Astrocyte (in vitro differentiated cells and primary cell): Measurements from ENCODE around the gene FARS2. TPM values are rescaled to one million over a fixed set of nuclear protein-coding genes. Genes with fewer than 3 reads are reported as not detected.
A peak's percentile ranks its signal among the peaks of the same experiment; 100 is the strongest.

Source experiments
- DNase-seq: peaks from one replicate; pipeline ENCODE4 v3.0.0-alpha.2; 2010; ENCODE audit warnings: low read depth
- FAIRE-seq: peaks from 2 replicates; lab custom pipeline; 2011; peaks lifted over from hg19 to GRCh38; lab: Jason Lieb, UNC
- H2AFZ ChIP-seq: 2 replicates; pipeline ENCODE4 v1.6.0; 2012; ENCODE audit warnings: low read depth, low read length, inconsistent platforms
- H3K27ac ChIP-seq: 2 replicates; pipeline ENCODE4 v1.5.1; 2011; ENCODE audit warnings: low read depth, low read length, inconsistent platforms
- H3K27me3 ChIP-seq: 2 replicates; pipeline ENCODE4 v1.6.0; 2011; ENCODE audit warnings: low read length, inconsistent platforms; ENCODE audit not compliant: insufficient read depth
- H3K36me3 ChIP-seq: 2 replicates; pipeline ENCODE4 v1.5.1; 2011; ENCODE audit warnings: low read length, inconsistent platforms; ENCODE audit not compliant: insufficient read depth
- H3K4me1 ChIP-seq: 2 replicates; pipeline ENCODE4 v1.5.1; 2011; ENCODE audit warnings: low read length, inconsistent platforms; ENCODE audit not compliant: insufficient read depth
- H3K4me2 ChIP-seq: 2 replicates; pipeline ENCODE4 v1.6.0; 2012; ENCODE audit warnings: low read length, inconsistent platforms
- H3K4me3 ChIP-seq: 2 replicates; pipeline ENCODE4 v1.5.1; 2011; ENCODE audit warnings: low read depth, mild to moderate bottlenecking, low read length, inconsistent platforms; ENCODE audit not compliant: insufficient read depth
- H3K79me2 ChIP-seq: 2 replicates; pipeline ENCODE4 v1.6.0; 2012; ENCODE audit warnings: mild to moderate bottlenecking, low read length, inconsistent platforms; ENCODE audit not compliant: insufficient read depth
- H3K9ac ChIP-seq: 2 replicates; pipeline ENCODE4 v1.6.0; 2012; ENCODE audit warnings: mild to moderate bottlenecking, low read length, inconsistent platforms
- H3K9me3 ChIP-seq: 2 replicates; pipeline ENCODE4 v1.5.1; 2012; ENCODE audit warnings: low read depth, mild to moderate bottlenecking, low read length, inconsistent platforms; ENCODE audit not compliant: insufficient read depth
- H4K20me1 ChIP-seq: 2 replicates; pipeline ENCODE4 v1.6.0; 2012; ENCODE audit warnings: low read length, inconsistent platforms; ENCODE audit not compliant: insufficient read depth
- H3K27ac Mint-ChIP-seq: one replicate; pipeline ENCODE4 v1.8.0; 2021; ENCODE audit warnings: mild to moderate bottlenecking, mixed read lengths; ENCODE audit not compliant: unreplicated experiment
- H3K27me3 Mint-ChIP-seq: one replicate; pipeline ENCODE4 v1.8.0; 2021; ENCODE audit warnings: low read depth, mixed read lengths; ENCODE audit not compliant: unreplicated experiment
- H3K36me3 Mint-ChIP-seq: one replicate; pipeline ENCODE4 v1.8.0; 2021; ENCODE audit warnings: low read depth, mixed read lengths; ENCODE audit not compliant: unreplicated experiment
- H3K4me1 Mint-ChIP-seq: one replicate; pipeline ENCODE4 v1.8.0; 2021; ENCODE audit warnings: low read depth, mixed read lengths; ENCODE audit not compliant: unreplicated experiment
- H3K4me3 Mint-ChIP-seq: one replicate; pipeline ENCODE4 v1.8.0; 2021; ENCODE audit warnings: mild to moderate bottlenecking, moderate library complexity, mixed read lengths; ENCODE audit not compliant: unreplicated experiment
- H3K9me3 Mint-ChIP-seq: one replicate; pipeline ENCODE4 v1.8.0; 2021; ENCODE audit warnings: mild to moderate bottlenecking, mixed read lengths; ENCODE audit not compliant: unreplicated experiment
- EZH2 ChIP-seq: IDR thresholded peaks from 2 replicates; pipeline ENCODE4 v1.6.1; 2012; ENCODE audit warnings: mild to moderate bottlenecking, low read length, inconsistent platforms; ENCODE audit not compliant: insufficient read depth
- total RNA-seq: library from RNA; stranded (reverse); gene quantifications from 2 replicates; pipeline ENCODE4 v1.2.1, GENCODE V29; 2021
- TF ChIP-seq, protein P1 (sequence below): IDR thresholded peaks from 2 replicates; pipeline ENCODE4 v1.5.1; 2011; ENCODE audit warnings: low read depth, mild to moderate bottlenecking, inconsistent platforms, low read length, moderate library complexity; ENCODE audit not compliant: insufficient read depth

Gene FARS2
- total RNA-seq, 1 donor from 2014 or later: 13.3 TPM

DNA sequence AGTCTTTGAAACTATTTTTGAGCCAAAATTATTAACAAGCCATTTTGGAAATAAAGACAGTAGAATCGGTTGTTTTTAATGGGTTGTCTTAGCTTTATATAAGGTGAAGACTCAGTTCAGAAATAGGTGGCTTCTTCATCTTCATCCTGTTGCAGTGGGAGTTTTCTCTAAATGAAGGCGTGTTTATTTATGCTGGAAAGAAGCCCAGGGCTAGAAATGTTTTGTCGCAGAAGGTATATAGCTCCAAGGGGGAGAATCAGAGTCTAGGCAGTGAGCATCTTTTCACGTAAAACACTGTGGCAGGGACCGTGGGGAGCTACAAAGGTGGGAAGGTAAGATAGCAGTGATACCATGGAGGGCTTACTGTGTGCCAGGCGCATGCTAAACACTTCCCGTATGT is 34.3 kb downstream of the FARS2 start:
- no peak overlapping the region for H3K4me3 ChIP-seq
- peaks cover 39% of the 10 kb centered on the region for H4K20me1 ChIP-seq
- Mint-ChIP-seq H3K4me1 (peaks cover 2% of the 10 kb centered on the region), H3K9me3 (no peaks in the 10 kb centered on the region), H3K36me3 (no peaks in the 10 kb centered on the region), H3K27ac (no peak overlapping the region), H3K4me3 (no peak overlapping the region), H3K27me3 (no peaks in the 10 kb centered on the region)
- H3K27ac ChIP-seq: no peak overlapping the region
- H3K36me3 ChIP-seq: no peaks in the 10 kb centered on the region
- H3K4me2 ChIP-seq: no peak overlapping the region
- no peaks in the 10 kb centered on the region for H3K27me3 ChIP-seq
- DNase-seq (peak; percentile 36), FAIRE-seq (no peak)
- no peak overlapping the region for H3K9ac ChIP-seq
- no peak overlapping the region for H2AFZ ChIP-seq
- H3K79me2 ChIP-seq: peaks cover 18% of the 10 kb centered on the region
- no peaks in the 10 kb centered on the region for H3K9me3 ChIP-seq
- TF ChIP-seq EZH2: no peak
- TF ChIP-seq, protein P1, sequence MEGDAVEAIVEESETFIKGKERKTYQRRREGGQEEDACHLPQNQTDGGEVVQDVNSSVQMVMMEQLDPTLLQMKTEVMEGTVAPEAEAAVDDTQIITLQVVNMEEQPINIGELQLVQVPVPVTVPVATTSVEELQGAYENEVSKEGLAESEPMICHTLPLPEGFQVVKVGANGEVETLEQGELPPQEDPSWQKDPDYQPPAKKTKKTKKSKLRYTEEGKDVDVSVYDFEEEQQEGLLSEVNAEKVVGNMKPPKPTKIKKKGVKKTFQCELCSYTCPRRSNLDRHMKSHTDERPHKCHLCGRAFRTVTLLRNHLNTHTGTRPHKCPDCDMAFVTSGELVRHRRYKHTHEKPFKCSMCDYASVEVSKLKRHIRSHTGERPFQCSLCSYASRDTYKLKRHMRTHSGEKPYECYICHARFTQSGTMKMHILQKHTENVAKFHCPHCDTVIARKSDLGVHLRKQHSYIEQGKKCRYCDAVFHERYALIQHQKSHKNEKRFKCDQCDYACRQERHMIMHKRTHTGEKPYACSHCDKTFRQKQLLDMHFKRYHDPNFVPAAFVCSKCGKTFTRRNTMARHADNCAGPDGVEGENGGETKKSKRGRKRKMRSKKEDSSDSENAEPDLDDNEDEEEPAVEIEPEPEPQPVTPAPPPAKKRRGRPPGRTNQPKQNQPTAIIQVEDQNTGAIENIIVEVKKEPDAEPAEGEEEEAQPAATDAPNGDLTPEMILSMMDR: no peak
- no peaks in the 10 kb centered on the region for H3K4me1 ChIP-seq

DNA sequence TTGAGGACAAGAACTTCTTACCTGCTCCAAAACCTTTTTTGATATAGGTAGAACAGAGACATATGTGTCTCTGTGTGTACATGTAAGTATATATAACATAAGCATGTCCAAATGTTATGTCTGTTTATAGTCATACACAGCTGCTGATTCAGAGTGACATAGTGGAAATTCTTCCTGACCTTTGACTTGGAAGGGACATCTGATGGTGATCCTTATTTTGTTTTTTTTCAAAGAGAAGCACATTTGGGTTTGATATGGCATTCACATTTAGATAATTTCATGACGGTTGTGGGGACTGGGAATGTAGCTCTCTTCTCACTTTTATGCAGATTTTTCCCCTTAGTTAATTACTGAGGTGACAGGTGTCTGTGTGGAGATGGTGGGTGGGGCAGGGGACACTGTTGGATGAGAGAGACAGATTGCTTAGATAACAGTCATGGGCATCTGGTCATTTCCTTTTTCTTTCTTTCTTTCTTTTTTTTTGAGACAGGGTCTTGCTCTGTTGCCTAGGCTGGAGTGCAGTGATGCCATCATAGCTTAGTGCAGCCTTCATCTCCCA is 39.0 kb downstream of the FARS2 start:
- H3K79me2 ChIP-seq: peaks cover 21% of the 10 kb centered on the region
- Mint-ChIP-seq H3K9me3 (no peaks in the 10 kb centered on the region), H3K36me3 (no peaks in the 10 kb centered on the region), H3K27me3 (peaks cover 2% of the 10 kb centered on the region), H3K27ac (no peak overlapping the region), H3K4me1 (peaks cover 3% of the 10 kb centered on the region), H3K4me3 (no peak overlapping the region)
- FAIRE-seq (no peak), DNase-seq (no peak)
- H3K36me3 ChIP-seq: no peaks in the 10 kb centered on the region
- no peaks in the 10 kb centered on the region for H3K9me3 ChIP-seq
- no peak overlapping the region for H3K27ac ChIP-seq
- TF ChIP-seq, protein P1: no peak
- TF ChIP-seq EZH2: no peak
- H3K4me3 ChIP-seq: no peak overlapping the region
- H3K4me2 ChIP-seq: no peak overlapping the region
- no peaks in the 10 kb centered on the region for H3K27me3 ChIP-seq
- no peak overlapping the region for H3K9ac ChIP-seq
- peaks cover 51% of the 10 kb centered on the region for H4K20me1 ChIP-seq
- no peak overlapping the region for H2AFZ ChIP-seq
- no peaks in the 10 kb centered on the region for H3K4me1 ChIP-seq

DNA sequence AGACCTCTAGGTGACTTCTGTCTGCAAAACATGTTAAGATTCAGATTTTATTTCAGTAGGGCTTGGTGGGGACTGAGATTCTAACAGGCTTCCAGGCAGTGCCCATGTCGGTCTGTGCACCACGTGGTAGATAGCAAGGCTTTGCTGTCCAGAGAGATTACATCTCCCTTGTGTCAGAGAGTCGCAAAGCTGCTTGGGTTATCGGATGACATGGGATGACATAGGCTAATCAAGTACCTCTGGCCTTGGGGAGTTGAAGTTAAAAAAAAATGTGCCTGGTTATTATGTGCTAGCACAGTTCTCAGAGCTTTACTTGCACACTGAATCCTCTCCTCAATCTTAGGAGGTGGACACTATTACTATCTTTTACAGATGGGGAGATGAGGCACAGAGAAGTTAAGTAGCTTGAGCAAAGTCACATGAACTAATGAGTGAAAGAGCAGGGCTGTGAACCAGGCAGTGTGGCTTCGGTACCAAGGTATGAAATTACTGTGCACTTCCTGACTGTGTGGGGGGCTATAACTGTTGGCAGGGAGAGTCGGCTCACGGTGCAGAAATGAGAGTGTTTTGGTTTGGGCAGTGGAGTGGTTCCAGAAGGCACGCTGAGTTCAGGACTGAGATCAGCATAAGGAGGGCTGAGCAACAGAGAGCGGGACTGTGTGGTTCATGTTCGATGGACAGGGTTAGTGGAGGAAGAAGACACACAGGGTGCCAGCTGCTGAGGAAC is 41.1 kb downstream of the FARS2 start:
- peaks cover 2% of the 10 kb centered on the region for H3K27me3 Mint-ChIP-seq
- FAIRE-seq: no peak
- no peak overlapping the region for H3K27ac ChIP-seq

More for the DNA sequence above, 41.1 kb downstream of the FARS2 start:
- Histone ChIP-seq H3K4me3 (no peak overlapping the region), H3K36me3 (no peaks in the 10 kb centered on the region), H3K9me3 (no peaks in the 10 kb centered on the region), H3K4me1 (no peaks in the 10 kb centered on the region), H3K4me2 (no peak overlapping the region), H3K27me3 (no peaks in the 10 kb centered on the region), H2AFZ (no peak overlapping the region), H4K20me1 (peaks cover 52% of the 10 kb centered on the region), H3K79me2 (peaks cover 22% of the 10 kb centered on the region), H3K9ac (no peak overlapping the region)
- peaks cover 12% of the 10 kb centered on the region for H3K4me1 Mint-ChIP-seq
- no peak overlapping the region for H3K27ac Mint-ChIP-seq
- H3K36me3 Mint-ChIP-seq: no peaks in the 10 kb centered on the region
- TF ChIP-seq, protein P1: no peak
- no peak for TF ChIP-seq EZH2
- DNase-seq: no peak
- H3K9me3 Mint-ChIP-seq: no peaks in the 10 kb centered on the region
- H3K4me3 Mint-ChIP-seq: no peak overlapping the region
